K562 (cell line): Measurements from ENCODE around the gene VPS26A. TPM values are rescaled to one million over a fixed set of nuclear protein-coding genes. Genes with fewer than 3 reads are reported as not detected.

Experiments
- BRD9 ChIP-seq: fragments of 450-650 bp; IDR thresholded peaks from 2 replicates; pipeline ENCODE4 v1.6.1; 2018; ENCODE audit warnings: low read depth; ENCODE audit not compliant: partially characterized antibody
- CBX5 ChIP-seq: IDR thresholded peaks from 2 replicates; pipeline ENCODE4 v1.6.1; 2014; ENCODE audit warnings: low read depth, borderline replicate concordance
- EHMT2 ChIP-seq: fragments of 450-650 bp; IDR thresholded peaks from 2 replicates; pipeline ENCODE4 v1.6.1; 2018; ENCODE audit warnings: antibody characterized with exemption
- ESRRB ChIP-seq: fragments of 250-450 bp; sonication (Bioruptor Pico); IDR thresholded peaks from 2 replicates; pipeline ENCODE4 v1.5.0; 2020; ENCODE audit warnings: mild to moderate bottlenecking, moderate library complexity, borderline replicate concordance
- GTF2A2 ChIP-seq: IDR thresholded peaks from 2 replicates; pipeline ENCODE4 v1.6.1; 2016; ENCODE audit warnings: mild to moderate bottlenecking, missing genetic modification characterization, missing compliant biosample characterization
- HDAC6 ChIP-seq: IDR thresholded peaks from 2 replicates; pipeline ENCODE4 v1.6.1; 2012; ENCODE audit warnings: low read depth, mild to moderate bottlenecking, control low read depth, inconsistent platforms, low read length, moderate library complexity
- JUND ChIP-seq, 2 experiments: IDR thresholded peaks; 2 replicates in 1 of 2; 3 replicates in 1 of 2; pipeline ENCODE4 v1.6.1; 2011; ENCODE audit warnings: borderline replicate concordance in 2 of 2, low read depth in 2 of 2, low read length in 2 of 2, improper control_type of control experiment in 1 of 2, missing biosample characterization in 1 of 2, missing genetic modification characterization in 1 of 2, missing genetic modification reagents in 1 of 2
- LEF1 ChIP-seq: fragments of 450-650 bp; IDR thresholded peaks from 2 replicates; pipeline ENCODE4 v1.6.1; 2016; ENCODE audit warnings: mild to moderate bottlenecking
- SIRT6 ChIP-seq: IDR thresholded peaks from one replicate; pipeline ENCODE4 v1.6.1; 2012; ENCODE audit warnings: low read depth, mild to moderate bottlenecking, control low read depth, inconsistent platforms, low read length, moderate library complexity
- TAF9B ChIP-seq: fragments of 450-650 bp; IDR thresholded peaks from 2 replicates; pipeline ENCODE4 v1.6.1; 2018; ENCODE audit warnings: mild to moderate bottlenecking; ENCODE audit not compliant: partially characterized antibody
- TGIF2 ChIP-seq: sonication (generic); formaldehyde crosslinking; IDR thresholded peaks from 2 replicates; pipeline ENCODE4 v1.8.1; 2022; ENCODE audit warnings: mild to moderate bottlenecking, missing genetic modification reagents, moderate library complexity
- ZKSCAN3 ChIP-seq: fragments of 250-450 bp; sonication (Bioruptor Pico); IDR thresholded peaks from 2 replicates; pipeline ENCODE4 v1.4.0; 2020
- ZKSCAN8 ChIP-seq: fragments of 200-800 bp; sonication (Bioruptor generic); IDR thresholded peaks from 2 replicates; pipeline ENCODE4 v1.6.1; 2016; ENCODE audit warnings: missing genetic modification characterization, missing compliant biosample characterization
- ZNF511 ChIP-seq: sonication (generic); formaldehyde crosslinking; IDR thresholded peaks from 2 replicates; pipeline ENCODE4 v1.8.0; 2022; ENCODE audit warnings: mild to moderate bottlenecking, missing genetic modification reagents
- ZSCAN32 ChIP-seq: fragments of 450-650 bp; formaldehyde crosslinking; IDR thresholded peaks from 2 replicates; pipeline ENCODE4 v1.4.0; 2020; ENCODE audit warnings: mild to moderate bottlenecking, moderate library complexity
- polyA plus RNA-seq, 8 experiments: library from polyadenylated mRNA; depleted of rRNA in 4 of 8; stranded (reverse) in 5 of 8; unstranded in 3 of 8; fragments of >200 nt; fragmentation: Nextera tagmentation in 2 of 8; fragmentation: Illumina TruSeq in 1 of 8; extraction: Ambion mirVana in 2 of 8; extraction: Trizol in 1 of 8; gene quantifications; 2 replicates each; pipeline versions ENCODE4 v1.2.1 to v1.2.3, GENCODE V29; 2011 to 2014; ENCODE audit warnings: inconsistent platforms in 1 of 8, missing spikeins in 1 of 8
- total RNA-seq, 7 experiments: library from RNA; depleted of rRNA in 6 of 7; stranded (reverse); fragments of >200 nt in 6 of 7; fragmentation: Illumina TruSeq in 2 of 7; extraction: Trizol in 2 of 7; gene quantifications; 2 replicates each; pipeline versions ENCODE4 v1.2.1 to v1.2.3, GENCODE V29; 2011 to 2021; ENCODE audit warnings: low replicate concordance in 1 of 7
- TF ChIP-seq, protein P1 (sequence below): IDR thresholded peaks from 3 replicates; pipeline ENCODE4 v1.6.1; 2011; ENCODE audit warnings: borderline replicate concordance, mild to moderate bottlenecking; ENCODE audit not compliant: insufficient read length, insufficient read depth
- TF ChIP-seq, protein P2 (sequence below): fragments of 250-450 bp; sonication (Bioruptor Pico); IDR thresholded peaks from 2 replicates; pipeline ENCODE4 v1.4.0; 2020; ENCODE audit warnings: mild to moderate bottlenecking
- TF ChIP-seq, protein P3 (sequence below), 2 experiments: fragments of 450-650 bp; IDR thresholded peaks; 2 replicates each; pipeline ENCODE4 v1.6.1; 2016
- TF ChIP-seq, protein P4 (sequence below): sonication (generic); formaldehyde crosslinking; IDR thresholded peaks from 2 replicates; pipeline ENCODE4 v1.8.1; 2023; ENCODE audit warnings: mild to moderate bottlenecking, missing genetic modification reagents
- TF ChIP-seq, protein P5 (sequence below): conservative IDR thresholded peaks from 2 replicates; pipeline ENCODE4 v1.6.1; 2011; ENCODE audit warnings: low read depth, mild to moderate bottlenecking, low read length; ENCODE audit not compliant: control insufficient read depth

The VPS26A gene
- total and polyA plus RNA-seq, 9 of the 15 experiments (the other 6 are each of a cell fraction or from before 2014, with no cell fraction given) = 47.1 to 137 (median 69.3) TPM

DNA sequence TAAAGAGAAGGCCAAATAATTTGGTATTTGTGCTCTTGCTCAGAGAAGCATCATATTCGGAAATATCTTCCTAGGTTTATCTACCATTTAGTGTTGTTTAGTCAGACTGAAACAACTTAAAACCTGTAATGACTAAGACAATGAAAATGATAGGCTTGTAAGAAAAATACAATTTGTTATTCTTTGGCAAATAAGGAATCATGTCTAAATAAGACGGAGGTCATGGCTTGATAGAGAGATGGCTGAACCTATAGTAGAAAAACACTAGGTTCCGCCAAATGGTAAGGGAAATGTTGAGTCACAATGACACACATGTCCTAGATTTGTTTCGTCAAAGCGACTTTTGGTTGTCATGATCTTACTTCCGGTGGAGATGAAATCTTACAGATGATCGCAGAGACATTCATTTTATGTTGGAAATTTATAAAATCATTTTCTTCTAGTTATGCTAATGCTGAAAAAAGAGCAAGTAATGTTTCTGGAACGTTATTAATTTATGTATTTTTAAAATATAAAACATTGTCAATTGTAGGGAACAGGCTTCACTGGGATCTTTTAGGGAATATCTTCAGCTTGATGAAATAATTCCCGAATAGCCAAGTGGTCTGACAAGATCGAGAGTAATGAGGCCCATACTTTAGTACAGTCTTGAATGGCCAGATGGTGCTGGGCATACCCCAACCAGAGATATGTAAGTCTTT is 35.0 kb upstream of the VPS26A start (continued):
- TF ChIP-seq, protein P1, sequence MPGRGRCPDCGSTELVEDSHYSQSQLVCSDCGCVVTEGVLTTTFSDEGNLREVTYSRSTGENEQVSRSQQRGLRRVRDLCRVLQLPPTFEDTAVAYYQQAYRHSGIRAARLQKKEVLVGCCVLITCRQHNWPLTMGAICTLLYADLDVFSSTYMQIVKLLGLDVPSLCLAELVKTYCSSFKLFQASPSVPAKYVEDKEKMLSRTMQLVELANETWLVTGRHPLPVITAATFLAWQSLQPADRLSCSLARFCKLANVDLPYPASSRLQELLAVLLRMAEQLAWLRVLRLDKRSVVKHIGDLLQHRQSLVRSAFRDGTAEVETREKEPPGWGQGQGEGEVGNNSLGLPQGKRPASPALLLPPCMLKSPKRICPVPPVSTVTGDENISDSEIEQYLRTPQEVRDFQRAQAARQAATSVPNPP = no peak
- TF ChIP-seq ZSCAN32 (CRISPR knock-in tag) (no peak), TAF9B (peak; percentile 83), JUND (IDR thresholded peaks at IDR 0.05; ENCODE audit: borderline replicate concordance, low read depth, low read length) (peak; percentile 95), JUND (tag; IDR thresholded peaks at IDR 0.05; ENCODE audit: borderline replicate concordance, low read depth, low read length) (peak; percentile 99), BRD9 (peak; percentile 79), GTF2A2 (tag) (no peak), ZNF511 (CRISPR knock-in tag) (no peak), TGIF2 (no peak), CBX5 (no peak), EHMT2 (peak; percentile 81), ZKSCAN8 (CRISPR knock-in tag) (no peak), SIRT6 (no peak), HDAC6 (no peak), LEF1 (0 out of 2 replicates have a peak, but pooled peaks have one; percentile 53), ESRRB (CRISPR knock-in tag) (no peak), ZKSCAN3 (CRISPR knock-in tag) (no peak)
- TF ChIP-seq, protein P2, sequence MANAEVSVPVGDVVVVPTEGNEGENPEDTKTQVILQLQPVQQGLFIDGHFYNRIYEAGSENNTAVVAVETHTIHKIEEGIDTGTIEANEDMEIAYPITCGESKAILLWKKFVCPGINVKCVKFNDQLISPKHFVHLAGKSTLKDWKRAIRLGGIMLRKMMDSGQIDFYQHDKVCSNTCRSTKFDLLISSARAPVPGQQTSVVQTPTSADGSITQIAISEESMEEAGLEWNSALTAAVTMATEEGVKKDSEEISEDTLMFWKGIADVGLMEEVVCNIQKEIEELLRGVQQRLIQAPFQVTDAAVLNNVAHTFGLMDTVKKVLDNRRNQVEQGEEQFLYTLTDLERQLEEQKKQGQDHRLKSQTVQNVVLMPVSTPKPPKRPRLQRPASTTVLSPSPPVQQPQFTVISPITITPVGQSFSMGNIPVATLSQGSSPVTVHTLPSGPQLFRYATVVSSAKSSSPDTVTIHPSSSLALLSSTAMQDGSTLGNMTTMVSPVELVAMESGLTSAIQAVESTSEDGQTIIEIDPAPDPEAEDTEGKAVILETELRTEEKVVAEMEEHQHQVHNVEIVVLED (CRISPR knock-in tag) = no peak
- TF ChIP-seq, protein P3, sequence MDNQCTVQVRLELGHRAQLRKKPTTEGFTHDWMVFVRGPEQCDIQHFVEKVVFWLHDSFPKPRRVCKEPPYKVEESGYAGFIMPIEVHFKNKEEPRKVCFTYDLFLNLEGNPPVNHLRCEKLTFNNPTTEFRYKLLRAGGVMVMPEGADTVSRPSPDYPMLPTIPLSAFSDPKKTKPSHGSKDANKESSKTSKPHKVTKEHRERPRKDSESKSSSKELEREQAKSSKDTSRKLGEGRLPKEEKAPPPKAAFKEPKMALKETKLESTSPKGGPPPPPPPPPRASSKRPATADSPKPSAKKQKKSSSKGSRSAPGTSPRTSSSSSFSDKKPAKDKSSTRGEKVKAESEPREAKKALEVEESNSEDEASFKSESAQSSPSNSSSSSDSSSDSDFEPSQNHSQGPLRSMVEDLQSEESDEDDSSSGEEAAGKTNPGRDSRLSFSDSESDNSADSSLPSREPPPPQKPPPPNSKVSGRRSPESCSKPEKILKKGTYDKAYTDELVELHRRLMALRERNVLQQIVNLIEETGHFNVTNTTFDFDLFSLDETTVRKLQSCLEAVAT (IDR thresholded peaks at IDR 0.05) = peak in 1 of 2 experiments; percentile 45; a peak in 1 of 4 replicates
- TF ChIP-seq, protein P4, sequence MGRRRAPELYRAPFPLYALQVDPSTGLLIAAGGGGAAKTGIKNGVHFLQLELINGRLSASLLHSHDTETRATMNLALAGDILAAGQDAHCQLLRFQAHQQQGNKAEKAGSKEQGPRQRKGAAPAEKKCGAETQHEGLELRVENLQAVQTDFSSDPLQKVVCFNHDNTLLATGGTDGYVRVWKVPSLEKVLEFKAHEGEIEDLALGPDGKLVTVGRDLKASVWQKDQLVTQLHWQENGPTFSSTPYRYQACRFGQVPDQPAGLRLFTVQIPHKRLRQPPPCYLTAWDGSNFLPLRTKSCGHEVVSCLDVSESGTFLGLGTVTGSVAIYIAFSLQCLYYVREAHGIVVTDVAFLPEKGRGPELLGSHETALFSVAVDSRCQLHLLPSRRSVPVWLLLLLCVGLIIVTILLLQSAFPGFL (CRISPR knock-in tag) = no peak
- TF ChIP-seq, protein P5, sequence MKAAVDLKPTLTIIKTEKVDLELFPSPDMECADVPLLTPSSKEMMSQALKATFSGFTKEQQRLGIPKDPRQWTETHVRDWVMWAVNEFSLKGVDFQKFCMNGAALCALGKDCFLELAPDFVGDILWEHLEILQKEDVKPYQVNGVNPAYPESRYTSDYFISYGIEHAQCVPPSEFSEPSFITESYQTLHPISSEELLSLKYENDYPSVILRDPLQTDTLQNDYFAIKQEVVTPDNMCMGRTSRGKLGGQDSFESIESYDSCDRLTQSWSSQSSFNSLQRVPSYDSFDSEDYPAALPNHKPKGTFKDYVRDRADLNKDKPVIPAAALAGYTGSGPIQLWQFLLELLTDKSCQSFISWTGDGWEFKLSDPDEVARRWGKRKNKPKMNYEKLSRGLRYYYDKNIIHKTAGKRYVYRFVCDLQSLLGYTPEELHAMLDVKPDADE = no peak
